GM12873 (cell line): ENCODE data around the gene TMPRSS11A.

ENCODE experiments used
- CTCF ChIP-seq: IDR thresholded peaks from 2 replicates; pipeline ENCODE4 v1.5.1; 2012; ENCODE audit warnings: low read depth, mild to moderate bottlenecking, moderate library complexity, low read length, control low read depth; ENCODE audit not compliant: insufficient read depth; ENCODE audit errors: missing control alignments

The TMPRSS11A gene

DNA sequence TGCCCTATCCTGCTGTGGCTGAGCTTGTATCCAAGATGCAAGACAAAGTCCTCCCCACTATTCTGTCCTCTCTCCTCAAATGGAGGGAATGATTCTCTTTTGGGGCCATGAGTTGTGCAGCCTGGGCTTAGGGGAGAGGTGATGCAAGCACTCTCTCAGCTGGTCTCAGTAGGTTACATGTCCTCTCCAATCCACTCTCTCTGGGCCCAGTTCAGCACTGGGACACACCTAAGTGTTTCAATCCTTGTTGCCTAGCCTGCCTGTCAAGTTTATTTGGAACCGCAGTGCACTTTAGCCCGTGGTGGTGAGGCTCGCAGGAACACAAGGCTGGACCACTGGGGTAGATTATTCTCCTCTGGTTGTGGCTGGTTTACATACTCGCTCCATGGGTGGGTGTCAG is 55.6 kb downstream of the TMPRSS11A start:
- no peak for TF ChIP-seq CTCF

GRCh38 chr4:67899096-67899495 is 64.2 kb downstream of the TMPRSS11A start:
- TF ChIP-seq CTCF, result no peak

GRCh38 chr4:67897686-67898085 is 65.6 kb downstream of the TMPRSS11A start:
- no peak for TF ChIP-seq CTCF

DNA sequence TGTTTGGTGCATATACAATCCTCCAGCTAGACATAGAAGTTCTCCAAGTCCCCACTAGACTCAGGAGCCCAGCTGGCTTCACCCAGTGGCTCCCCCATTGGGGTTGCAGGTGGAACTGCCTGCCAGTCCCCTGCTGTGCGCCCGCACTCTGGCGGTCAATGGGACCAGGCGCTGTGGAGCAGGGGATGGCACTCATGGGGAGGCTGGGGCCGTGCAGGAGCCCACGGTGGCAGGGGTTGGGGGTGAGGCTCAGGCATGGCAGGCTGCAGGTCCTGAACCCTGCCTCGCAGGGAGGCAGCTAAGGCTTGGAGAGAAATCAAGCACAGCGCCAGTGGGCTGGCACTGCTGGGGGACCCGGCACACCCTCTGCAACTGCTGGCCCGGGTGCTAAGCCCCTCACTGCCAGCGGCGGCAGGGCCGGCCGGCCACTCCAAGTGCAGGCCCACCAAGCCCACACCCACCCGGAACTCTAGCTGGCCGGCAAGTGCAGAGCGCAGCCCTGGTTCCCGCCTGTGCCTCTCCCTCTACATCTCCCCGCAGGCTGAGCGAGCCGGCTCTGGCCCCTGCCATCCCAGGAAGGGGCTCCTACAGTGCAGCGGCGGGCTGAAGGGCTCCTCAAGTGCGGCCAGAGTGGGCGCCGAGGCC is 66.8 kb downstream of the TMPRSS11A start:
- no peak for TF ChIP-seq CTCF

GRCh38 chr4:67894659-67895058 is 68.6 kb downstream of the TMPRSS11A start:
- TF ChIP-seq CTCF, result no peak

DNA sequence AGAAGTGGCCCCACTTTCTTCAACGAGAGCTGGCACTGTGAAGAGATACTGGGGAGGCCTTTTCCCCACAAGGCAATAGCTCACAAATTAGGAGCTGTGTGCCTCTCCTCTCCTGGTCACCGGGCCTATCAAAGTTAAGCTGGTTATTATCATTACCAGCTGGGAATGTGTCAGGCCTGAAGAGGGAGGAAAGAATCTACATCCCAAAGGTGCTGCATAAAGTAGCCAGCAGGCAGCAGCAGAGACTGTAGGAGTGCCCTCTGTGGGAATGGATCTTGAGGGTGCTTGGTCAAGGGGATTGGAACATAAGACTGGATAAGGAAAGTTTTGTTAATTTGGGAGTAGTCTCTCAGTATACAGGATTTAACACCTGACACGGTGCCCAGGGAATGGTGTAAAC is 70.4 kb downstream of the TMPRSS11A start:
- no peak for TF ChIP-seq CTCF

DNA sequence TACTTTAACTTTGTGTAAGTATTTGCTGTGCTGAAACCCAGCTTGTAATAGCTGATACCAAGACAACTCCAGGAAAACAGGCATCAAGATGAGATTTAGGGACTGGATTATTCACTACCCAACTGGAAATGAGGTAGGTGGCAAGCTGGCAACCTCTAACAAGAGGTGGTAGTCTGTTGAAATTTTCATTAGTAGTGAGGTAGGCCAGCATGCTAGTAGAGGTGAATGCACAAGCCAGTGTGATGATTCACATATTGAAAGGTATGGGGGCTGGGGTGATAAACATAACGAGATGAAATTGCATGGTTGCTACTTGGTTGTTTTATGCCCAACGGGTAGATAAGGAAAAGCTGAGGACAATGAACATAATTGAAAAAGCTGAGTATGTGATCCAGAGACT is 71.0 kb downstream of the TMPRSS11A start:
- no peak for TF ChIP-seq CTCF
